Coronary artery (tissue), 2 donors: Measurements from ENCODE around the gene SMARCAL1.

Source experiments
- DNase-seq: peaks from one replicate; pipeline ENCODE4 v3.0.0-alpha.2; 2017; ENCODE audit warnings: low spot score
- H3K27ac ChIP-seq, 2 donors: fragments of 200-600 bp; sonication (generic); one replicate each; pipeline ENCODE4 v1.5.1; 2016 to 2019
- H3K4me3 ChIP-seq: fragments of 200-600 bp; sonication (generic); 2 replicates; pipeline ENCODE4 v1.5.1; 2016; ENCODE audit warnings: mild to moderate bottlenecking, moderate library complexity
- CTCF ChIP-seq: fragments of 200-600 bp; sonication (generic); IDR thresholded peaks from one replicate; pipeline ENCODE4 v1.5.1; 2019; ENCODE audit warnings: antibody characterized with exemption

SMARCAL1 gene

GRCh38 chr2:216408426-216409290 lies 3.6 kb upstream of the SMARCAL1 start:
- no peak for TF ChIP-seq CTCF
- DNase-seq, result no peak
- no peak overlapping the region for H3K27ac ChIP-seq

DNA sequence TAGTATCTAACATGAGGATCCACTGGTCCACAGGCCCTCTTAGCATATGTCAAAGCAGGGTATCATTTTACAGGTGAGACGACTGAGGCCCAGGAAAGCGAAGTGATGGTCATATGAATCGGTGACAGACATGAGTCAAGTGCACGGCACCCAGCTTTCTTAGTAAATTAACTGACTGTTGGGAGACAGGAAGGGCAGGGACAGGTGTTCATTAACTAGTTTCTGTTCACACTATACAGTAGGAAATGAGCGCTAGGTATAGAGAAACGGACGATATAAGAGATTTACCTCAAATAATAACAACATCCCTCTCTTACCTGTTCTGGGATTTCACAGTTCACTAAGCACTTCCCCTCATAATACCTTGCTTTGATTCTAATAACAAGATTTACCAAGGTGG lies 1.7 kb upstream of the SMARCAL1 start:
- Histone ChIP-seq H3K4me3 (no peak overlapping the region), H3K27ac (no peak overlapping the region)
- DNase-seq, result no peak
- no peak for TF ChIP-seq CTCF

More at GRCh38 chr2:216408426-216409290, 3.6 kb upstream of the SMARCAL1 start:
- H3K4me3 ChIP-seq, result no peak overlapping the region

DNA sequence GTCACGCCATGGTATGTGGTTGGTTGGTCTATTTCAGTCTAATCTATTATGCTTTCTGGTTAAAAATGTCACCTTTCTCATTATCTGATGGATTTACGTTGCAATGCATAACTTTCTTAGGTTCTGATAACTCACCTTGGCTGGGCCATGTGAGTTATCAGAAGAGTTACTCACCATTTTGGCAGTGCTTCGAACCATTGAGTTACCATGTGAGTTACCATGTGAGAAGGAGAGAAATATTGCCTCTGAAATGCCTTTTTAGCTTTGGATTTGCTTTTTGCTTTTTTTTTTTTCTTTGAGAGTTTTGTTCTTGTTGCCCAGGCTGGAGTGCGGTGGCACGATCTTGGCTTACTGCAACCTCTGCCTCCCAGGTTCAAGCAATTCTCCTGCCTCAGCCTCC lies 1.6 kb downstream of the SMARCAL1 start:
- TF ChIP-seq CTCF, result no peak
- Histone ChIP-seq H3K4me3 (no peak overlapping the region), H3K27ac (no peak overlapping the region)
- DNase-seq, result no peak

GRCh38 chr2:216414772-216415319 lies 2.6 kb downstream of the SMARCAL1 start:
- H3K27ac ChIP-seq, result no peak overlapping the region
- TF ChIP-seq CTCF, result no peak
- DNase-seq, result no peak
- no peak overlapping the region for H3K4me3 ChIP-seq

DNA sequence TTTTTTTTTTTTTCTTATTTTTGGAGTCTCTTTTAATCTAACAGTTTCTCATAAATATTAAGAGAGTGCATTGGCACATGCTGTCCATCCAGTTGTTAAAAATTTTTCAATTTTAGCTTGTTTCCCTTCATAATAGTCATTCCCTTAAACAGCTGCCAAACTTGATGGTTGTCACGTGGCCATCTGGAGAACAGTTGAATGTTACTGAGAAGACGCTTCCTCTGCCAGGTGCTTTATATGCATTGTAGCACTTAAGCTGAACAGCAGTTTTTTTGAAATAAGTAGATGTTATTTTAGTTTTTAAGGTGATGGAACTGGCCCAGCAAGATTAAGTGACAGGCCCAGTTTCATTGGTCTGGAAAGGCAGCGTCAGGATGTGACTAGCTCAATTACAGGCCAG lies 3.3 kb downstream of the SMARCAL1 start:
- no peak for DNase-seq
- no peak overlapping the region for H3K27ac ChIP-seq
- no peak overlapping the region for H3K4me3 ChIP-seq
- no peak for TF ChIP-seq CTCF

- no peak overlapping the region for H3K27ac ChIP-seq
- no peak for DNase-seq
- no peak for TF ChIP-seq CTCF
- H3K4me3 ChIP-seq, result no peak overlapping the region
Observed at GRCh38 chr2:216416571-216417307, 4.5 kb downstream of the SMARCAL1 start.
